Spinal cord (tissue), 10 donors: Measurements from ENCODE around the gene ABCA9. TPM values are rescaled to one million over a fixed set of nuclear protein-coding genes. Genes with fewer than 3 reads are reported as not detected.

Experiments used
- DNase-seq, 6 donors: peaks; one replicate each; pipeline versions ENCODE4 v3.0.0 to v3.0.0-alpha.2; 2013 to 2015; ENCODE audit warnings: low spot score in 6 of 6, low read depth in 4 of 6
- H3K27ac ChIP-seq: one replicate; pipeline ENCODE4 v1.5.1; 2013; ENCODE audit warnings: low read depth, low read length, control low read depth
- H3K27me3 ChIP-seq: one replicate; pipeline ENCODE4 v1.6.1; 2013; ENCODE audit warnings: low read length; ENCODE audit not compliant: control insufficient read depth, insufficient read depth
- H3K36me3 ChIP-seq: one replicate; pipeline ENCODE4 v1.6.1; 2013; ENCODE audit warnings: low read length; ENCODE audit not compliant: control insufficient read depth, insufficient read depth
- H3K4me1 ChIP-seq: one replicate; pipeline ENCODE4 v1.6.1; 2013; ENCODE audit warnings: low read length; ENCODE audit not compliant: control insufficient read depth, insufficient read depth
- H3K4me3 ChIP-seq: one replicate; pipeline ENCODE4 v1.5.1; 2013; ENCODE audit warnings: low read depth, low read length, control low read depth
- H3K9me3 ChIP-seq: one replicate; pipeline ENCODE4 v1.6.1; 2013; ENCODE audit warnings: low read length; ENCODE audit not compliant: control insufficient read depth, insufficient read depth
- WGBS: methylation state at CpG from one replicate; pipeline ENCODE4 v1.1.5; 2013; ENCODE audit warnings: missing lambda C conversion rate; ENCODE audit not compliant: insufficient coverage; 5-methylcytosine and 5-hydroxymethylcytosine counted together
- long read RNA-seq, 4 donors: transcript quantifications; one replicate each; lab custom pipeline, GENCODE V29; 2026
- polyA plus RNA-seq, 2 donors: library from polyadenylated mRNA; unstranded; fragments of 120-200 nt; gene quantifications; one replicate each; pipeline ENCODE4 v1.2.1, GENCODE V29; 2013; ENCODE audit not compliant: insufficient read length in 2 of 2
- total RNA-seq, 2 donors: library from RNA; depleted of rRNA in 1 of 2; stranded (reverse); fragments of 120-200 nt in 1 of 2; fragments of >200 nt in 1 of 2; gene quantifications; one replicate each; pipeline versions ENCODE4 v1.2.3 to v1.2.4, GENCODE V29; 2013 to 2014
- donor health status: healthy.

ABCA9 gene, protein sequence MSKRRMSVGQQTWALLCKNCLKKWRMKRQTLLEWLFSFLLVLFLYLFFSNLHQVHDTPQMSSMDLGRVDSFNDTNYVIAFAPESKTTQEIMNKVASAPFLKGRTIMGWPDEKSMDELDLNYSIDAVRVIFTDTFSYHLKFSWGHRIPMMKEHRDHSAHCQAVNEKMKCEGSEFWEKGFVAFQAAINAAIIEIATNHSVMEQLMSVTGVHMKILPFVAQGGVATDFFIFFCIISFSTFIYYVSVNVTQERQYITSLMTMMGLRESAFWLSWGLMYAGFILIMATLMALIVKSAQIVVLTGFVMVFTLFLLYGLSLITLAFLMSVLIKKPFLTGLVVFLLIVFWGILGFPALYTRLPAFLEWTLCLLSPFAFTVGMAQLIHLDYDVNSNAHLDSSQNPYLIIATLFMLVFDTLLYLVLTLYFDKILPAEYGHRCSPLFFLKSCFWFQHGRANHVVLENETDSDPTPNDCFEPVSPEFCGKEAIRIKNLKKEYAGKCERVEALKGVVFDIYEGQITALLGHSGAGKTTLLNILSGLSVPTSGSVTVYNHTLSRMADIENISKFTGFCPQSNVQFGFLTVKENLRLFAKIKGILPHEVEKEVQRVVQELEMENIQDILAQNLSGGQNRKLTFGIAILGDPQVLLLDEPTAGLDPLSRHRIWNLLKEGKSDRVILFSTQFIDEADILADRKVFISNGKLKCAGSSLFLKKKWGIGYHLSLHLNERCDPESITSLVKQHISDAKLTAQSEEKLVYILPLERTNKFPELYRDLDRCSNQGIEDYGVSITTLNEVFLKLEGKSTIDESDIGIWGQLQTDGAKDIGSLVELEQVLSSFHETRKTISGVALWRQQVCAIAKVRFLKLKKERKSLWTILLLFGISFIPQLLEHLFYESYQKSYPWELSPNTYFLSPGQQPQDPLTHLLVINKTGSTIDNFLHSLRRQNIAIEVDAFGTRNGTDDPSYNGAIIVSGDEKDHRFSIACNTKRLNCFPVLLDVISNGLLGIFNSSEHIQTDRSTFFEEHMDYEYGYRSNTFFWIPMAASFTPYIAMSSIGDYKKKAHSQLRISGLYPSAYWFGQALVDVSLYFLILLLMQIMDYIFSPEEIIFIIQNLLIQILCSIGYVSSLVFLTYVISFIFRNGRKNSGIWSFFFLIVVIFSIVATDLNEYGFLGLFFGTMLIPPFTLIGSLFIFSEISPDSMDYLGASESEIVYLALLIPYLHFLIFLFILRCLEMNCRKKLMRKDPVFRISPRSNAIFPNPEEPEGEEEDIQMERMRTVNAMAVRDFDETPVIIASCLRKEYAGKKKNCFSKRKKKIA (N-terminal part only)
- total RNA-seq: 10 to 100 TPM; 37.1 to 68.3 TPM
- polyA plus RNA-seq: 10 to 100 TPM in 1 of 2 donors, 1 to 10 TPM in 1; 5.9 to 17.6 TPM
- long read RNA-seq, donor 1: 0 reads
- long read RNA-seq, donor 2: 0 reads
- long read RNA-seq, donor 3, partial matches to known transcripts: 0 of 1 reads
- long read RNA-seq, donor 3, other reads (novel, unspliced or antisense): 0 of 1 reads
- long read RNA-seq, donor 4: 0 reads

DNA sequence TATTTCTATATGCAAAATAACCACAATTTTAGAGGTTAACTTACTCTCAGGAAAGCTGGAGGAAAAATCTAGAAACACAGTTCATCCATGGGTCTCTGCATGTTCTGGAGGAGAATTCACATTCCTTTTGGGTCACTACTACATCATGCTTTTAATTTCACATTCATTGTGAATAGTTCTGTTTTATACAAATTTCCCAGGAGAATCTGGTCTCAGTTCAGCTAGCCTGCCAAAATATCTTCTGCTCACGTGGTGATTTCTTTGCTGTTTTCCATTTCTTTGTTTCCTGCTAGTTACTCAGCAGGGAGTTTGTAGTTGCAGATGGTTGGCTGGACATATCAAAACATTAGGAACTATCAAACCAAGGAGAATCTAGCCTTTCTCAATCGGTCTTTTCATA lies at the start of gene ABCA9:
Gene ABCA9 (minus strand): TSS at position 106 of the 400 bp plus-strand sequence. CDS start 9,801 bp downstream, outside the sequence.
- Histone ChIP-seq H3K27me3 (no peaks in the 10 kb centered on the region), H3K4me3 (peak within 1 kb of the TSS; percentile 27), H3K27ac (peak within 1 kb of the TSS; percentile 79), H3K9me3 (peaks cover 5% of the 10 kb centered on the region), H3K4me1 (no peaks in the 10 kb centered on the region), H3K36me3 (no peaks in the 10 kb centered on the region)
- peak in 5 of 6 donors; percentile 1 to 82 (median 24) for DNase-seq
- WGBS: no CpG with 5 or more reads among the region's 2 CpGs

DNA sequence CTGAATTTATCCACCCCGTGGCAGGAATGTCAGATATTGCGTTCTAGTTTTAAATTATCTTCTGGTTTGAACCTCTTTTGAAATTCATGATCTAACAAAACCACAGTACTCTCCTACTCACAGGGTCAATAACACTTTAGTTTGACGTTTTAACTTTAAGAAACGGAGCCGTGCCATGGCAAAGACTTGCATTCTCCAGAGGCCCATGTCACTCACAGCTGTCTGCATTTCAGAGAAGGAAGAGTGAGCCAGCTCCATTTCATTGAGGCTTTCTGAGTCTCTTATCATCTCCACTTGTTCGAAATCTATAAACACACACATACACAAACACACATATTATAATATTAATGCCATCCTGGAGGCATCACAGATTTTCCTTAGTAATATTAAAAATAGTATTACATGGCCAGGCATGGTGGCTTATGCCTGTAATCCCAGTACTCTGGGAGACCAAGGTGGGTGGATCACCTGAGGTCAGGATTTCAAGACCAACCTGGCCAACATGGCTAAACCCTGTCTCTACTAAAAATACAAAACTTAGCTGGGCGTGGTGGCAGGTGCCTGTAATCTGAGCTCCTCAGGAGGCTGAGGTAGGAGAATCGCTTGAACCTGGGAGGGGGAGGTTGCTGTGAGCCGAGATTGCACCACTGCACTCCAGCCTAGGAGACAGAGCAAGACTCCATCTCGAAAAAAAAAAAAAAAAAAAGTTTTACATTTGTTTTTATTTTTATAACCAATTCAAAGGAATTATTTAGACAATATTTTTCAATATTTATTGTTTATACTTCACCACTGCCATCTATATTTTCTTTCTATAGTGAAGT lies 45.4 kb upstream of the ABCA9 start:
- Histone ChIP-seq H3K36me3 (no peaks in the 10 kb centered on the region), H3K27ac (no peak overlapping the region), H3K9me3 (no peaks in the 10 kb centered on the region), H3K4me3 (no peak overlapping the region), H3K4me1 (no peaks in the 10 kb centered on the region), H3K27me3 (no peaks in the 10 kb centered on the region)
- DNase-seq: no peak
- 96% methylated on average over 5 of the region's 10 CpGs for WGBS

DNA sequence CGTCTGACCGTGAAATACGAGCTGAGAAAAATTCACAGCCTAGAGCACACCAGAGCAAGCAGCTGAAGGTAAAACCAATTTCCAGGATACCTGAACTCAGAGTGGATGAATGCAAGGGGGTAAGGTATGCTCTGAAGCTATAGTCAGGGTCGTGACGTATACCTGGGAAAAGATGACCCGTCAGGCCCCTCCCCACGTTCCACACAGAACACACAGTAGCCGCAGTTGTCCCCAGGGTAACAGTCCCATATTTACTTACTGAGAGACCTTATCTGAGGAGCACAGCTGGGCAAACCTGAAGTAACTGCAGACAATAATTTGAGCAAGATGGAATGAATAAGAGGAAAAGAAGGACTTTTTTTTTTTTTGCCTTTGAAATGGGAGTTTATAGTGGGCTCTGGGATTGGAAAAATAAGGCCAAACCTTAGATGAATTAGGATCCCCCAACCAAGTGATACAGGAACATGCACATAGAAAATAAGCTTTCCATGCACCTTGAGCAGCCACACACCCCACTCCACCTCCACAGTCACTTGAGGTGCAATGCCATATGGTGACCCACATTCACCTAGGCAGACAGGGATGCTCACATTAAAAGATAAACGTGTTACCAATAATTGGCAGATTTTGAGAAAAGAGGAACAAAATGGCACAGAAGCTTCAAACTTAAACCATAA lies 43.0 kb upstream of the ABCA9 start:
- 82% methylated on average over 3 of the region's 9 CpGs for WGBS
- no peaks in the 10 kb centered on the region for H3K4me1 ChIP-seq

DNA sequence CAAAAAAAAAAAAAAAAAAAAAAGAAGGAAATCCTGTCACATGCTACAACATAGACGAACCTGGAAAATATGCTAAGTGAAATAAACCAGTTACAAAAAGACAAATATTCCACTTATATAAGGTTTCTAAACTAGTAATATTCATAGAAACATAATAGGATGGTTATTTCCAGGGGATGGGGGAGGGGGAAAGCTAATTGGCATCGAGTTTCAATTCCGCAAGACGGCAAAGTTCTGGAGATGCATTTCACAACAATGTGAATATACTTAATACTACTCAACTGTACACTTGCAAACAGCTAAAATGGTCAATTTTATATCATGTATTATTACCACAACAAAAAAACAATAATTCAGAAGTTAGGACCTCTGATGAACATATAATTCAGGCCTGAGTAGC lies 37.9 kb upstream of the ABCA9 start:
- H3K36me3 ChIP-seq: no peaks in the 10 kb centered on the region
- WGBS: no CpG with 5 or more reads among the region's 4 CpGs
- no peaks in the 10 kb centered on the region for H3K9me3 ChIP-seq
- H3K4me3 ChIP-seq: no peak overlapping the region
- no peak overlapping the region for H3K27ac ChIP-seq
- no peak for DNase-seq
- no peaks in the 10 kb centered on the region for H3K27me3 ChIP-seq
- no peaks in the 10 kb centered on the region for H3K4me1 ChIP-seq

More for the DNA sequence above, 43.0 kb upstream of the ABCA9 start:
- Histone ChIP-seq H3K9me3 (no peaks in the 10 kb centered on the region), H3K27me3 (no peaks in the 10 kb centered on the region), H3K27ac (no peak overlapping the region), H3K4me3 (no peak overlapping the region), H3K36me3 (no peaks in the 10 kb centered on the region)
- no peak for DNase-seq

DNA sequence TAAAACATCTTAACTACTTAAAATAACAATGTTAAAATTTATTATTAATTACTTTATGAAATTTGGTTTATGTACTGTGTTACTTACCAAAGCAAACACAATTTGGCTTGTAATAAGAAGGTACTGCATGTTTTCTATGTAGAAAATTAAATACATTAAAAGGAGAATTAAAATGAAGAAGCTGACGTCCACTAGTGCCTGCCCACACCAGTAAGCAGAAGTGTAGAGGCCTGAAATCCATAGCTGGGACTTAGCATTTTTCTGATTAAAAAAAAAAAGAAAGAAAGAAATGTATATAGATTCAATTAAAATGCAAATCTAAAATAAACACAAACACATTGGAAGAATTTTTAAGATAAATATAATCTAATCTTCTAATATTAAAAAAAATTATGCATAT lies 35.8 kb upstream of the ABCA9 start:
- Histone ChIP-seq H3K4me1 (no peaks in the 10 kb centered on the region), H3K27me3 (no peaks in the 10 kb centered on the region), H3K4me3 (no peak overlapping the region), H3K27ac (no peak overlapping the region), H3K9me3 (no peaks in the 10 kb centered on the region), H3K36me3 (no peaks in the 10 kb centered on the region)
- no CpG with 5 or more reads among the region's 1 CpG for WGBS
- no peak for DNase-seq

DNA sequence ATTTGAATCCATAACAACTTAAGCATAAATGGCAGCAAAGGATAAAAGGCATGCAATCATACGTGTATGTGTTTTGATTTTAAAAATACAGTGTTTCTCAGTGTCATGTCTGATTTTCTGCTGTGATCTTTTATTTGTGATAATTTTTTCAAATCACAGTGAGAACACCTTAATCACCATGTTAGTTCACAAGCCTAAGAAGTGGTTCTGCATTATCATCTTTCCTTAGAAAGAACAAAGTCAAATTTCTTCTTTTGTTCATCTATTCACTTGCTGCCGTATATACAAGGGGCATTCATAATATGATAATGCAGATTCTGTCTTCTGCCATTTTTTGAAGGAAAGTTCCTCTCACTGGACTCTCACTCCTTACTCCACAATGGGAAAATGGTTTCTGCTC lies 33.3 kb upstream of the ABCA9 start:
- whole genome bisulfite sequencing: no CpG with 5 or more reads among the region's 2 CpGs
- no peak for DNase-seq

DNA sequence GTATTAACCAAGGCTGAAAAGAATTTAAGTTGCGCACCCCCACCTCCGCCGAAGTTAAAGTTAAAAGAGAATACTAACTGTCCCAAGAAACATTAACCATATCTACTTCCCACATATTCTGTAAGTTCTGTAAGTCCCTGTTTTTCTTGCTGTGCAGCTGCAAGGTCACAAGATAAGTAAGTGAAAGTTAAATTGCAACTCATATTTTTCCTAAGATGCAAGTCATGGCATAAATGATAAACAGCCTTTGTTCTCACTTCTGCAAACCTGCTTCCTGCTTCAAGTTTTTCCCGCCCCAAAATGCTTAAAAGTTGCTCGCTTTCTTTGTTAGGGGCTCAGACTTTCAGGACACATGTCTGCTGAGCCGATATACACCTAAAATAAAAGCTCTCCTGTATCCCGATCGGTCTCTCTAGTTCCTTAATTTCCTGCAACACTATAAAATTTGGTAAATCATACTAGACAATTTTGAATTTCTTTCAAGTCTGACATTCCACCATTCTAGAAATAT lies 32.6 kb upstream of the ABCA9 start:
- H3K9me3 ChIP-seq: no peaks in the 10 kb centered on the region
- no peaks in the 10 kb centered on the region for H3K27me3 ChIP-seq
- H3K36me3 ChIP-seq: no peaks in the 10 kb centered on the region
- WGBS: 94% methylated on average over 2 of the region's 8 CpGs
- H3K27ac ChIP-seq: no peak overlapping the region
- no peak overlapping the region for H3K4me3 ChIP-seq
- no peak for DNase-seq
- H3K4me1 ChIP-seq: no peaks in the 10 kb centered on the region

More for the DNA sequence above, 33.3 kb upstream of the ABCA9 start:
- H3K4me3 ChIP-seq: no peak overlapping the region
- no peaks in the 10 kb centered on the region for H3K9me3 ChIP-seq
- H3K36me3 ChIP-seq: no peaks in the 10 kb centered on the region
- H3K27me3 ChIP-seq: no peaks in the 10 kb centered on the region
- H3K27ac ChIP-seq: no peak overlapping the region
- no peaks in the 10 kb centered on the region for H3K4me1 ChIP-seq

DNA sequence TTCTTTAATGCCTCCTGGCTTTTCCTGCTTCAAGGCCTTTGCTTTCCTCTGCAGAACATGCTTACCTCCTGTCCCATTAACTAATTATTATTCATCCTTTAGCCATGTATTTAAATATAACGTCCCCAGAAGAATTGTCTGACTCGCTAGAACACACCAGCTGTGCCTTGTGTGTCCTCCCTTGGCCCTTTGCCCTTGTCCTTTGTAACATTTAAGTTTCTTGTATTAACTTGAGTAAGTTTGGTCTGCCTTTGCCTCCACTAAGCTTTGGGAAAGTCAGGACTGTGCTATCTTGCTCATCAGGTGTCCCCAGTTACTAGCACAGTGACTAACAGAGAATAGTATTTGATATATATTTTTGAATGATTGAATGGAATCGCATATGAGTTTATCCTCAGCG lies 29.6 kb upstream of the ABCA9 start:
- Histone ChIP-seq H3K27ac (no peak overlapping the region), H3K4me1 (no peaks in the 10 kb centered on the region), H3K9me3 (no peaks in the 10 kb centered on the region), H3K27me3 (no peaks in the 10 kb centered on the region), H3K4me3 (no peak overlapping the region), H3K36me3 (no peaks in the 10 kb centered on the region)
- WGBS: 51% methylated on average over 2 of the region's 4 CpGs
- no peak for DNase-seq
